Measurements from ENCODE around the gene A3GALT2.
"Not testable (repeated sequence)": the region's sequence is repeated elsewhere in the genome, so short reads cannot be mapped to it uniquely, and the experiment has no call there.

The A3GALT2 gene

GRCh38 chr1:33319186-33319948 lies 1.5 kb downstream of the A3GALT2 start:
- H3K9ac ChIP-seq (ENCODE audit: low read length in 5 of 5), result no peak overlapping the region
- H3K4me1 ChIP-seq (ENCODE audit: control insufficient read depth in 5 of 5, insufficient read depth in 5 of 5, low read length in 5 of 5), result no peaks in the 10 kb centered on the region
- peaks cover 0 to 26% (median 21%) of the 10 kb centered on the region in 5 donors for H3K36me3 ChIP-seq (ENCODE audit: control insufficient read depth in 5 of 5, insufficient read depth in 5 of 5, low read length in 5 of 5)
- no peak overlapping the region for H3K4me3 ChIP-seq (ENCODE audit: low read depth in 1 of 5, low read length in 5 of 5)
- no peaks in the 10 kb centered on the region for H3K9me3 ChIP-seq (ENCODE audit: control insufficient read depth in 5 of 5, low read length in 5 of 5)
- no peaks in the 10 kb centered on the region for H3K27me3 ChIP-seq (ENCODE audit: control insufficient read depth in 5 of 5, insufficient read depth in 4 of 5, low read length in 5 of 5)
- H3K27ac ChIP-seq (ENCODE audit: low read depth, low read length), result no peak overlapping the region

GRCh38 chr1:33317946-33318345 lies 3.0 kb downstream of the A3GALT2 start:
- no peaks in the 10 kb centered on the region for H3K9me3 ChIP-seq (ENCODE audit: control insufficient read depth in 5 of 5, low read length in 5 of 5)
- peaks cover 0 to 11% (median 7%) of the 10 kb centered on the region in 5 donors for H3K36me3 ChIP-seq (ENCODE audit: control insufficient read depth in 5 of 5, insufficient read depth in 5 of 5, low read length in 5 of 5)
- H3K9ac ChIP-seq (ENCODE audit: low read length in 5 of 5), result no peak overlapping the region
- H3K27ac ChIP-seq (ENCODE audit: low read depth, low read length), result no peak overlapping the region
- H3K4me1 ChIP-seq (ENCODE audit: control insufficient read depth in 5 of 5, insufficient read depth in 5 of 5, low read length in 5 of 5), result no peaks in the 10 kb centered on the region
- H3K27me3 ChIP-seq (ENCODE audit: control insufficient read depth in 5 of 5, insufficient read depth in 4 of 5, low read length in 5 of 5), result no peaks in the 10 kb centered on the region
- H3K4me3 ChIP-seq (ENCODE audit: low read depth in 1 of 5, low read length in 5 of 5), result no peak overlapping the region

- no peak overlapping the region for H3K27ac ChIP-seq (ENCODE audit: low read depth, low read length)
- H3K4me1 ChIP-seq (ENCODE audit: control insufficient read depth in 5 of 5, insufficient read depth in 5 of 5, low read length in 5 of 5), result no peaks in the 10 kb centered on the region
- peaks cover 0 to 7% (median 3%) of the 10 kb centered on the region in 5 donors for H3K36me3 ChIP-seq (ENCODE audit: control insufficient read depth in 5 of 5, insufficient read depth in 5 of 5, low read length in 5 of 5)
- H3K4me3 ChIP-seq (ENCODE audit: low read depth in 1 of 5, low read length in 5 of 5), result no peak overlapping the region
- H3K9ac ChIP-seq (ENCODE audit: low read length in 5 of 5), result no peak overlapping the region
- no peaks in the 10 kb centered on the region for H3K9me3 ChIP-seq (ENCODE audit: control insufficient read depth in 5 of 5, low read length in 5 of 5)
- H3K27me3 ChIP-seq (ENCODE audit: control insufficient read depth in 5 of 5, insufficient read depth in 4 of 5, low read length in 5 of 5), result no peaks in the 10 kb centered on the region
Measured at GRCh38 chr1:33317354-33317753, 3.5 kb downstream of the A3GALT2 start.

- H3K27ac ChIP-seq (ENCODE audit: low read depth, low read length), result no peak overlapping the region
- peaks cover 0 to 5% (median 0%) of the 10 kb centered on the region in 5 donors for H3K36me3 ChIP-seq (ENCODE audit: control insufficient read depth in 5 of 5, insufficient read depth in 5 of 5, low read length in 5 of 5)
- no peak overlapping the region for H3K4me3 ChIP-seq (ENCODE audit: low read depth in 1 of 5, low read length in 5 of 5)
- no peaks in the 10 kb centered on the region for H3K4me1 ChIP-seq (ENCODE audit: control insufficient read depth in 5 of 5, insufficient read depth in 5 of 5, low read length in 5 of 5)
- no peaks in the 10 kb centered on the region for H3K9me3 ChIP-seq (ENCODE audit: control insufficient read depth in 5 of 5, low read length in 5 of 5)
- no peak overlapping the region for H3K9ac ChIP-seq (ENCODE audit: low read length in 5 of 5)
- H3K27me3 ChIP-seq (ENCODE audit: control insufficient read depth in 5 of 5, insufficient read depth in 4 of 5, low read length in 5 of 5), result no peaks in the 10 kb centered on the region
Measured at GRCh38 chr1:33316601-33317000, 4.3 kb downstream of the A3GALT2 start.

- no peaks in the 10 kb centered on the region for H3K4me1 ChIP-seq (ENCODE audit: control insufficient read depth in 5 of 5, insufficient read depth in 5 of 5, low read length in 5 of 5)
- no peak overlapping the region for H3K27ac ChIP-seq (ENCODE audit: low read depth, low read length)
- H3K9me3 ChIP-seq (ENCODE audit: control insufficient read depth in 5 of 5, low read length in 5 of 5), result no peaks in the 10 kb centered on the region
- no peak overlapping the region for H3K4me3 ChIP-seq (ENCODE audit: low read depth in 1 of 5, low read length in 5 of 5)
- no peaks in the 10 kb centered on the region for H3K36me3 ChIP-seq (ENCODE audit: control insufficient read depth in 5 of 5, insufficient read depth in 5 of 5, low read length in 5 of 5)
- H3K9ac ChIP-seq (ENCODE audit: low read length in 5 of 5), result no peak overlapping the region
- no peaks in the 10 kb centered on the region for H3K27me3 ChIP-seq (ENCODE audit: control insufficient read depth in 5 of 5, insufficient read depth in 4 of 5, low read length in 5 of 5)
Measured at GRCh38 chr1:33314416-33314815, 6.5 kb downstream of the A3GALT2 start.

- H3K4me3 ChIP-seq (ENCODE audit: low read depth in 1 of 5, low read length in 5 of 5), result no peak overlapping the region
- H3K27me3 ChIP-seq (ENCODE audit: control insufficient read depth in 5 of 5, insufficient read depth in 4 of 5, low read length in 5 of 5), result no peaks in the 10 kb centered on the region
- no peak overlapping the region for H3K27ac ChIP-seq (ENCODE audit: low read depth, low read length)
- H3K9ac ChIP-seq (ENCODE audit: low read length in 5 of 5), result no peak overlapping the region
- no peaks in the 10 kb centered on the region for H3K4me1 ChIP-seq (ENCODE audit: control insufficient read depth in 5 of 5, insufficient read depth in 5 of 5, low read length in 5 of 5)
- no peaks in the 10 kb centered on the region for H3K9me3 ChIP-seq (ENCODE audit: control insufficient read depth in 5 of 5, low read length in 5 of 5)
- H3K36me3 ChIP-seq (ENCODE audit: control insufficient read depth in 5 of 5, insufficient read depth in 5 of 5, low read length in 5 of 5), result no peaks in the 10 kb centered on the region
Measured at GRCh38 chr1:33312413-33312749, 8.5 kb downstream of the A3GALT2 start.

GRCh38 chr1:33311706-33312412 lies 9.0 kb downstream of the A3GALT2 start:
- H3K27me3 ChIP-seq (ENCODE audit: control insufficient read depth in 5 of 5, insufficient read depth in 4 of 5, low read length in 5 of 5), result peaks cover 0 to 3% (median 2%) of the 10 kb centered on the region in 5 donors
- no peaks in the 10 kb centered on the region for H3K36me3 ChIP-seq (ENCODE audit: control insufficient read depth in 5 of 5, insufficient read depth in 5 of 5, low read length in 5 of 5)
- no peak overlapping the region for H3K4me3 ChIP-seq (ENCODE audit: low read depth in 1 of 5, low read length in 5 of 5)
- H3K27ac ChIP-seq (ENCODE audit: low read depth, low read length), result no peak overlapping the region
- H3K9ac ChIP-seq (ENCODE audit: low read length in 5 of 5), result no peak overlapping the region
- peaks cover 0 to 4% (median 3%) of the 10 kb centered on the region in 5 donors for H3K4me1 ChIP-seq (ENCODE audit: control insufficient read depth in 5 of 5, insufficient read depth in 5 of 5, low read length in 5 of 5)
- no peaks in the 10 kb centered on the region for H3K9me3 ChIP-seq (ENCODE audit: control insufficient read depth in 5 of 5, low read length in 5 of 5)

- Histone ChIP-seq H3K9ac (ENCODE audit: low read length in 5 of 5) (no peak overlapping the region), H3K27me3 (ENCODE audit: control insufficient read depth in 5 of 5, insufficient read depth in 4 of 5, low read length in 5 of 5) (peaks cover 0 to 5% (median 4%) of the 10 kb centered on the region in 5 donors), H3K27ac (ENCODE audit: low read depth, low read length) (no peak overlapping the region), H3K36me3 (ENCODE audit: control insufficient read depth in 5 of 5, insufficient read depth in 5 of 5, low read length in 5 of 5) (no peaks in the 10 kb centered on the region), H3K4me3 (ENCODE audit: low read depth in 1 of 5, low read length in 5 of 5) (no peak overlapping the region), H3K9me3 (ENCODE audit: control insufficient read depth in 5 of 5, low read length in 5 of 5) (no peaks in the 10 kb centered on the region), H3K4me1 (ENCODE audit: control insufficient read depth in 5 of 5, insufficient read depth in 5 of 5, low read length in 5 of 5) (peaks cover 0 to 11% (median 10%) of the 10 kb centered on the region in 5 donors)
Measured at GRCh38 chr1:33310702-33311101, 10.2 kb downstream of the A3GALT2 start.

GRCh38 chr1:33309351-33309750 lies 11.5 kb downstream of the A3GALT2 start:
- H3K9ac ChIP-seq (ENCODE audit: low read length in 5 of 5); H3K4me3 ChIP-seq (ENCODE audit: low read depth in 1 of 5, low read length in 5 of 5); H3K9me3 ChIP-seq (ENCODE audit: control insufficient read depth in 5 of 5, low read length in 5 of 5); H3K27me3 ChIP-seq (ENCODE audit: control insufficient read depth in 5 of 5, insufficient read depth in 4 of 5, low read length in 5 of 5); H3K27ac ChIP-seq (ENCODE audit: low read depth, low read length); H3K36me3 ChIP-seq (ENCODE audit: control insufficient read depth in 5 of 5, insufficient read depth in 5 of 5, low read length in 5 of 5): not testable (repeated sequence)
- H3K4me1 ChIP-seq (ENCODE audit: control insufficient read depth in 5 of 5, insufficient read depth in 5 of 5, low read length in 5 of 5), result peaks cover 0 to 11% (median 10%) of the 10 kb centered on the region in 5 donors

- H3K36me3 ChIP-seq (ENCODE audit: control insufficient read depth in 5 of 5, insufficient read depth in 5 of 5, low read length in 5 of 5), result no peaks in the 10 kb centered on the region
- H3K9me3 ChIP-seq (ENCODE audit: control insufficient read depth in 5 of 5, low read length in 5 of 5), result no peaks in the 10 kb centered on the region
- no peak overlapping the region for H3K9ac ChIP-seq (ENCODE audit: low read length in 5 of 5)
- H3K4me1 ChIP-seq (ENCODE audit: control insufficient read depth in 5 of 5, insufficient read depth in 5 of 5, low read length in 5 of 5), result peaks cover 0 to 13% (median 10%) of the 10 kb centered on the region in 5 donors
- H3K4me3 ChIP-seq (ENCODE audit: low read depth in 1 of 5, low read length in 5 of 5), result no peak overlapping the region
- H3K27ac ChIP-seq (ENCODE audit: low read depth, low read length), result no peak overlapping the region
- peaks cover 0 to 5% (median 4%) of the 10 kb centered on the region in 5 donors for H3K27me3 ChIP-seq (ENCODE audit: control insufficient read depth in 5 of 5, insufficient read depth in 4 of 5, low read length in 5 of 5)
Measured at GRCh38 chr1:33307494-33307864, 13.4 kb downstream of the A3GALT2 start.
